Measurements from ENCODE around the gene NUDT4. TPM values are rescaled to one million over a fixed set of nuclear protein-coding genes. Genes with fewer than 3 reads are reported as not detected.

The NUDT4 gene
- total and polyA plus RNA-seq, 9 of the 15 experiments (the other 6 are each of a cell fraction or from before 2014, with no cell fraction given): 38.1 to 164 (median 99.2) TPM

DNA sequence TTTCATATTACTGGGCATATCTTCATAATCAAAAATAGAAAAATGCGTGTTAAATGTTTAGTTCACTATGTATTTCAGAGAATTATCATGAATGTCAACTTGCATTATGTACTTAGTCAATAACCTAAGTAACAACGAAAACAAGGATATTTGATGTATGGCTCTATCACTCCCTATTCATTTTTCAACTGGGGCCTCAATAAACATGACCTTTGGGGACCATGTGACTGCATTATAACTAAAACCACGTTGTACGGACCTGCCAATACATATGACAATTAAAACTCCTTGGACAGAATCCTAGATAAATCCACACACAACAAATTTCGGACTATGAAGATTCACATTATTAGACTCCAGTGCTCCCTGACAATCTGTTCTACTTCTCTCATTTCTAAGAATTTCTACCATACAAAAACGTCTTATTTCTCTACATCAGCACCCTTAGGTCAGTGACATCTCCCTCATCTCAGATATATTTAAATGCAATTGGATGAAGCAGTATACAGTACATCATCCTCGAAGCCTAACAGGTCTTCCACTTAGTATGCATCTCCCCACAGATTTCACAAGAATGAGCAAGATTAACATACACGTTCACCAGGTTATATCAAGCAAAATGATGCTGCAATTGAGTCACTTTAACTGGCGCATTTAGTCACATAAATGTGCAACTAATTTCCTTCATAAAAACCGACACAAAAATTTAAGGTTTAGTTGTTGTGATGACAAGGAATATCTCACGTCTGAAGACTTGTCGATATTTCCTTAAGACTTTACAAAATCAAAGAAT is 62.5 kb downstream of the NUDT4 start:
- no peak for FAIRE-seq

More for the DNA sequence above, 62.5 kb downstream of the NUDT4 start:
- TF ChIP-seq RBFOX2 (IDR thresholded peaks at IDR 0.05; ENCODE audit: low read depth, low read length): peak; percentile 45; the same call in 1 of the 2 replicates
- peak; percentile 32 to 61; a peak in 3 of 4 replicates for TF ChIP-seq MNT (conservative IDR thresholded peaks at IDR 0.05)
- TF ChIP-seq, protein P1, sequence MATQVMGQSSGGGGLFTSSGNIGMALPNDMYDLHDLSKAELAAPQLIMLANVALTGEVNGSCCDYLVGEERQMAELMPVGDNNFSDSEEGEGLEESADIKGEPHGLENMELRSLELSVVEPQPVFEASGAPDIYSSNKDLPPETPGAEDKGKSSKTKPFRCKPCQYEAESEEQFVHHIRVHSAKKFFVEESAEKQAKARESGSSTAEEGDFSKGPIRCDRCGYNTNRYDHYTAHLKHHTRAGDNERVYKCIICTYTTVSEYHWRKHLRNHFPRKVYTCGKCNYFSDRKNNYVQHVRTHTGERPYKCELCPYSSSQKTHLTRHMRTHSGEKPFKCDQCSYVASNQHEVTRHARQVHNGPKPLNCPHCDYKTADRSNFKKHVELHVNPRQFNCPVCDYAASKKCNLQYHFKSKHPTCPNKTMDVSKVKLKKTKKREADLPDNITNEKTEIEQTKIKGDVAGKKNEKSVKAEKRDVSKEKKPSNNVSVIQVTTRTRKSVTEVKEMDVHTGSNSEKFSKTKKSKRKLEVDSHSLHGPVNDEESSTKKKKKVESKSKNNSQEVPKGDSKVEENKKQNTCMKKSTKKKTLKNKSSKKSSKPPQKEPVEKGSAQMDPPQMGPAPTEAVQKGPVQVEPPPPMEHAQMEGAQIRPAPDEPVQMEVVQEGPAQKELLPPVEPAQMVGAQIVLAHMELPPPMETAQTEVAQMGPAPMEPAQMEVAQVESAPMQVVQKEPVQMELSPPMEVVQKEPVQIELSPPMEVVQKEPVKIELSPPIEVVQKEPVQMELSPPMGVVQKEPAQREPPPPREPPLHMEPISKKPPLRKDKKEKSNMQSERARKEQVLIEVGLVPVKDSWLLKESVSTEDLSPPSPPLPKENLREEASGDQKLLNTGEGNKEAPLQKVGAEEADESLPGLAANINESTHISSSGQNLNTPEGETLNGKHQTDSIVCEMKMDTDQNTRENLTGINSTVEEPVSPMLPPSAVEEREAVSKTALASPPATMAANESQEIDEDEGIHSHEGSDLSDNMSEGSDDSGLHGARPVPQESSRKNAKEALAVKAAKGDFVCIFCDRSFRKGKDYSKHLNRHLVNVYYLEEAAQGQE (IDR thresholded peaks at IDR 0.05; ENCODE audit: borderline replicate concordance): 0 out of 2 replicates have a peak, but pooled peaks have one; percentile 9
- TF ChIP-seq, protein P1 (CRISPR knock-in tag; IDR thresholded peaks at IDR 0.05; ENCODE audit: low read depth): no peak
- no peak for TF ChIP-seq DIDO1 (tag; IDR thresholded peaks at IDR 0.05; ENCODE audit: low read depth)
- no peak for TF ChIP-seq ZNF431 (CRISPR knock-in tag; IDR thresholded peaks at IDR 0.05)
- TF ChIP-seq CBX3 (IDR thresholded peaks at IDR 0.05; ENCODE audit: borderline replicate concordance in 1 of 2, low read length in 2 of 2): no peak
- TF ChIP-seq ZNF699 (CRISPR knock-in tag; IDR thresholded peaks at IDR 0.05; ENCODE audit: insufficient replicate concordance): no peak
- no peak for TF ChIP-seq CEBPG (CRISPR knock-in tag; IDR thresholded peaks at IDR 0.05)
- 0 out of 4 replicates have a peak, but pooled peaks of 1 of the 2 experiments have one; percentile 38 for TF ChIP-seq CEBPG (tag; conservative IDR thresholded peaks at IDR 0.05 in 1 of 2, IDR thresholded peaks at IDR 0.05 in 1 of 2)
- TF ChIP-seq CEBPB (tag; IDR thresholded peaks at IDR 0.05): peak; percentile 60
- intact Hi-C loops (cut with micrococcal nuclease): no loop called here
- Histone ChIP-seq H3K27me3 (ENCODE audit: control insufficient read depth in 2 of 2, insufficient read depth in 2 of 2, low read length in 2 of 2) (no peaks in the 10 kb centered on the region), H2AFZ (ENCODE audit: low read depth, low read length) (no peak overlapping the region), H3K4me2 (ENCODE audit: insufficient read depth, low read length) (peak overlapping the region; percentile 89), H3K79me2 (ENCODE audit: control insufficient read depth, insufficient read depth, low read length) (peaks cover 78% of the 10 kb centered on the region), H3K4me1 (replicated peaks in 1 of 2; ENCODE audit: control insufficient read depth in 2 of 2, insufficient read depth in 2 of 2, low read length in 2 of 2) (peaks cover 20 to 36% of the 10 kb centered on the region in 2 experiments), H3K9me3 (replicated peaks; ENCODE audit: control insufficient read depth, insufficient read depth, low read depth, low read length) (no peaks in the 10 kb centered on the region), H3K27ac (ENCODE audit: extremely low read depth, low read depth, low read length) (peak overlapping the region; percentile 93), H3K9me1 (ENCODE audit: control insufficient read depth, insufficient read depth, low read length) (peaks cover 7% of the 10 kb centered on the region), H3K9ac (ENCODE audit: insufficient read depth in 1 of 2, low read depth in 2 of 2, low read length in 2 of 2) (peak overlapping the region; percentile 94 to 99), H3K36me3 (ENCODE audit: control insufficient read depth, insufficient read depth, low read length) (peaks cover 20% of the 10 kb centered on the region; the same call in 1 of the 3 replicates), H4K20me1 (replicated peaks; ENCODE audit: control insufficient read depth, insufficient read depth, low read length) (peaks cover 31% of the 10 kb centered on the region), H3K4me3 (peak overlapping the region; percentile 89)
- DNase-seq (ENCODE audit: extremely low read depth in 1 of 4, low spot score in 3 of 4) (no peak), ATAC-seq (no peak)
- ChIA-PET CTCF (ENCODE audit: low intra/inter-chr PET ratio) (no interaction called here), POLR2A (no interaction called here)
- TSS peak; percentile 48 for BruUV-seq (replicated peaks)
- in situ Hi-C loops (cut with MboI): no loop called here
- whole genome bisulfite sequencing (ENCODE audit: insufficient coverage, low coverage, missing lambda C conversion rate): 3% methylated on average over 12 of the region's 12 CpGs
